HG03432 (cell line): Measurements from ENCODE around the gene ZNF222.

Experiments
- ATAC-seq: cut with Tn5 transposase; IDR thresholded peaks from one replicate; pipeline ENCODE4 v1.9.1; 2021; ENCODE audit warnings: mild to moderate bottlenecking, moderate library complexity; ENCODE audit not compliant: unreplicated experiment

Gene ZNF222

DNA sequence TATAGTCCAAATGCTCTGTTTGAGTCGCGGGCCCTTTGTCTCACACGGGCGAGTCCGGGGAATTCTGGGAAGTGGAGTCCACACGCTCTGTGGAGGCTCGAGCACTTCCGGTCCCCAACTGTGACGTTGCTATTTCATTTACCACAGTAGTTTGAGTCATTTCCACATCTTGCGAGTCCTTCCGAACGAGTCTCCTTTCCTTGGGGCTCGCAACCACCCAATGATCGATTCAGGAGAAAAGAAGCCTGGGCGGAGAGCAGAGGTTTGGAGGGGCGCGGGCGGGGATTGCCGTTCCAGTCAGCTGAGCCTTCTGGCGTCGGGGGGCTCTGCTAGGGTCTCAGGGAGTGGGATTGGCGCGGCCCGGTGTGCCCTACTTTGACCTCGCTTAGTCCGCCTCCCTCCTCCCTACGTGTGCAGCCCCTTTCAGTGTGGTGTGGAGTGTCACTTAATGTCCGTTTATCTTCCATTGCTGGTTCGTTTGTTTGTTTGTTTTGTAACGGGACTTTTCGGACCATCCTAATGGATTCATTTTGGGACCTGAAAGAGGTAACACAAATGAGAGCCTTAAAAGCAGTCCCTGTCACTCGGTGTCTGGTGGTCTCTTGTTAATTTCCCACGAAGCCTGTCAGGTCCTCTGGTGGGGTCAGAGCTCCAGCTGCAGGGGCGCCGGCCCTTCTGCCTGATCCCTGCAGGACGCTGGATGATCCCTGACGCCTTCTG, at the start of gene ZNF222:
ZNF222 (plus strand) TSS at position 163 of the 720 bp plus-strand sequence; CDS start at position 221, 58 bp downstream.
- peak; percentile 88 for ATAC-seq

- ATAC-seq, result no peak
These were observed 48.4 kb upstream of the ZNF222 start for GRCh38 chr19:43976732-43977131.

- peak; percentile 32 for ATAC-seq
These were observed 41.7 kb upstream of the ZNF222 start for GRCh38 chr19:43983544-43983911.

DNA sequence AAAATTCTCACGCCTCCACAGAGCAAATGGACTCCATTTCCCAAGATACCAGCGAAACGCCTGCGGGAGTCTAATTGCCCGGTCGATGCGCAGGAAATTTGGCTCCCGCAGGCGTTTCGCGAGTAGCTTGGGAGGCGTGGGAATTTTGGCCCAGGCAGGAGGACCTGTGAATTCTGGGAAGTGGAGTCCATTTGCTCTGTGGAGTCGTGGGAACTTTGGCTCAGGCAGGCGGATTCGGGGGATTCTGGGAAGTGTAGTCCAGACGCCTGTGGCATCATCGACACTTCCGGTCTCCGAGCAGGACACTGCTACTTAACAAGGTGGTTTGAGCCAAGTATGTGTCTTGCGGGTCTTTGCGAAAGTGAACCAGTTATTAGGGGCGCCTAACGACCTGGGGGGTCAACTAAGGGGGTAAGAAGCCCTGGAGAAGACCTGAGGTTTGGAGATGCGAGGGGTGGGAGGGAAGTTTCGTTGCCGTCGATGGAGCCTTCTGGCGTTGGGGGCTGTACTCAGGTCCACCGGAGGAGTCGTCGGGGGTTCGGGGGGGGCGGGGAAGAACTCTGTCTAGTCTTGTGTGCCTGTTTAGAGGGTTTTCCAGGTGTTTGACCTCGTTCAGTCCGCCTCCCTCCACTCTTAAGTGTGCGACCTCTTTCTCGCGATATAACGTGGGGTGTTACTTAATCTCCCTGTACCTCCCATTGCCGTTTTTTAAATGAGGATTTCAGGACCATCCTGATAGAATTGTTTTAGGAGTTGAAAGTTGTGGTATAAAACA, 41.1 kb upstream of the ZNF222 start, which contains the start of gene ZNF155:
ZNF155 (plus strand) TSS at position 277 of the 775 bp plus-strand sequence. CDS start 4,356 bp downstream, outside the sequence.
- ATAC-seq, result peak; percentile 80

DNA sequence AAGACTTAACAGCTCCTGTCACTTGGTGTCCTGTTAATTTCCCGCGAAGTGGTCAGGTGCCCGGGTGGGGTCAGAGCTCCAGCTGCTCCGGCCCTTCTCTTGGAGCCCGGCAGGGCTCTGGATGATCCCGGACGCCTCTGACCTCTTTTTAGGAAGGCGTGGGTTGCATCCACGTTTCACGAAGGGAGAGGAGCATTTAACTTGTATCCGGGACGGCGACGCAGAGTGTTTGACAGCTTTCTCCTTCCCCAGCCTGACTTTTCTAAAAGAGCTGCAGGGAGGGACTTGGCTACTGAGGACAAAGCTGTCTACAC, 40.5 kb upstream of the ZNF222 start:
- peak; percentile 26 for ATAC-seq

DNA sequence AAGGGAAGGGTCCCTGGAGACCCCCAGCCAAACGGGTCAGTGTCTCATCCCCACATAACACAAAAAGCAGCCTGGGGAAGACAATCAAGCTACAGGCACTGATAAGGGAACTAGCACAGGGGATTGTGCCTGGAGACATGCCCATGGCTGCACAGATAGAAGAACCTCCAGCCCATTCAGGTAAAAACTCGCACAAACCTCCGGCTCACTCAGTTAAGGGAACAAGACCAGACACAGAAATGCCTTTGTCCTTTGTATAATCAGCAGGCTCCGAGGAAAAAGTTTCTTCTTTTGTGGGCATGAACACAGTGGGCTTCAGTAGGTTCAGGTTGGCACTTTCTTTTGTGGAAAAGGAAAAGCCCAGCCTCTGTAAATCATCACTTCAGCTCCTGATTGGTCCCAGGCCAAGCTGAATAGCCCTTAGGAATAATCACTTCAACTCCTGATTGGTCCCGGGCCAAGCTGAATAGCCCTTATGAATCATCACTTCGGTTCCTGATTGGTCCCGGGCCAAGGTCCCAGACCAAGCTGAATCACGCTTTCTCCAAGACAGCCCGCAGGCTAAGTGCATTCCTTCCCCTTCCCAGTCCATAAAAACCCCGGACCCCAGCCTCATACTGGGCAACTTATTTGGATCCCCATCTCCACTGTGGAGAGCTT, 27.4 kb upstream of the ZNF222 start:
- no peak for ATAC-seq

DNA sequence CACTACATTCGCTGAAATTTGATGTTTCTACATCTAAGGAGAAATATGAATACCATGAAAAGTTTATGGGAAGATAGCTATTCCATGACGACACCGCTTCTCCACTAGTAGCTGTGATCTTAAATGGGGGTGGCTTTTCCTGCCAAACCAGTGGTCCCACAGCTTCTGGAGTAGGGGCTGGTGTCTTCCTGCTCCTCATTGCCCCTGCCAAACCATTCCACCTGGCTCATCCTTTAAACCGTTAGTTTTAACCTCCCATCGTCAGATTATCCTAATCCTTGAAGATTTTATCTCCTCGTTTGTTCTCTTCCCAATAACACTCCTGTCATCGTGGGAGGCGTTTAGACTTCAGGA, 23.0 kb upstream of the ZNF222 start:
- ATAC-seq, result no peak

DNA sequence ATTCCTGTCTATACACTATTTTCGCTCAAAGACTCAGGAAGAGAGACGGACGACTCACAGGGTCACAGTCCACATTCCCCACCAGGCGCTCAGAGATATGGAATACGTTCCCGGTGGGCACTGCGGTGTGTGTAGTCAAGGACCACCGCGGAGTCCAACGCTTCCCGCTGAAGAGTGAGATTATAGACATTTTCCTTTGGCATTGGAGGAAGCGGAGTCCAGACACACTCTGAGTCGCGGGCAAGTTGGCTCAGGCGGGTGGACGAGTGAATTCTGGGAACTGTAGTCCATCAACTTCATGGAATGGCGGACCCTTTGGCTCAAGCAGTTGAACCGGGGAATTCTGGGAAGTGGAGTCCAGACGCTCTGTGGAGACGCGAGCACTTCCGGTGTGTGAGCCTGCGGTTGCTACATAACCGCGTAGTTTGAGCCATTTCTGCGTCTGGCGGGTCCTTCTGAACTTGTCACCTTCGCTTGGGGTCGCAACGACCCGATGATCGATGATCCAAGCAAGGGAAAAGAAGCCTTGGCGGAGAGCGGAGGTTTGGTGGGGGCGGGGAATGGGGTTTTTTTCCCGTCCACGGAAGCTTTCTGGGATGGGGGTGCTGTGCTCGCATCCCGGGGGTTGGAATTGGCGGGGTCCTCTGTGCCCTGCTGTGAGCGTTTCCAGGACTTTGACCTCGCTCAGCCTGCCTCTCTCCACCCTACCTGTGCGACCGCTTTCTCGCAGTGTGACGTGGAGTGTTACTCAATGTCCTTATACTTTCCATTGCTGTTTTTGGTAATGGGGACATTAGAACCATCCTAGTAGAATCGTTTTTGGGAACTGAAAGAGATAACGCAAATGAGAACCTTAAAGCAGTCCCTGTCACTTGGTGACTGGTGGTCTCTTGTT, 22.4 kb upstream of the ZNF222 start, which contains the start of gene ZNF230:
ZNF230 (plus strand) TSS at position 392 of the 895 bp plus-strand sequence. CDS start 4,122 bp downstream, outside the sequence.
- peak; percentile 87 for ATAC-seq

- ATAC-seq, result peak; percentile 34
These were observed 21.6 kb upstream of the ZNF222 start for GRCh38 chr19:44003461-44004009.

DNA sequence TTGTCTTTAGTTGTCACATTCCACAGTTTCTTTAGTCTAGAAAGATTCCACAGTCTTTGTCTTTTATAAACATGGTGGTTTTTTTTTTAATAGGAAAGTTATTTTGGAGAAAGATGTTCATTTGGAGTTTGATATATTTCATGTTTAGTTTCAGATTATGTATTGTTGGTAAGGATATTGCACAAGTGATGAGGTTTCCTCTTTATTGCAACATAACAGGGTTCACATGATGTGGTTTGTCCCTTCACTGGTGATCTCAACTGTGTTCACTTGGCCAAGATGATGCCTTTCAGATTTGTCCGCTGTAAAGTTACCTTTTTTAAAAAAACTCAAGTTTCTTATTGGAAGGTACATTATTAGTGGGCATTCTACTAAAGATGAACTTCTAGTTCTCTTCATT, 19.2 kb upstream of the ZNF222 start:
- ATAC-seq, result no peak

GRCh38 chr19:44007473-44007872, 17.7 kb upstream of the ZNF222 start:
- no peak for ATAC-seq

GRCh38 chr19:44010468-44010867, 14.7 kb upstream of the ZNF222 start:
- no peak for ATAC-seq

DNA sequence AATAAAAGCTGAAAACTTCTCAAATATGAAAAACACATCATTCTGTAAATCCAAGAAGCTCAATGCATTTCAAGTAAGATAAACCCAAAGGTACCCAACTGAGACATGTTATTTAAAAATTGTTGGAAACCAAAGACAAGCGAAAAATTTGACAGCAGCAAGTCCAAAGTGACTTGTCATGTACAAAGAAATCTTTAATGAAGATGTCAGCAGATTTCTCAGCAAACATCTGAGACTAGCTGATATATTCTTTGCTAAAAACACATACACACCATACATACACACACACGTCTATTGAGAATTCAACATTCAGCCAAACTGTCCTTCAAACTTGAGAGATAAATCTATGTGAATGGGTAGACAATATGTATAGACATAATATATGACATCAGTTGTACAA, 5.7 kb upstream of the ZNF222 start:
- ATAC-seq, result no peak

GRCh38 chr19:44021221-44021620, 4.0 kb upstream of the ZNF222 start:
- ATAC-seq, result no peak

DNA sequence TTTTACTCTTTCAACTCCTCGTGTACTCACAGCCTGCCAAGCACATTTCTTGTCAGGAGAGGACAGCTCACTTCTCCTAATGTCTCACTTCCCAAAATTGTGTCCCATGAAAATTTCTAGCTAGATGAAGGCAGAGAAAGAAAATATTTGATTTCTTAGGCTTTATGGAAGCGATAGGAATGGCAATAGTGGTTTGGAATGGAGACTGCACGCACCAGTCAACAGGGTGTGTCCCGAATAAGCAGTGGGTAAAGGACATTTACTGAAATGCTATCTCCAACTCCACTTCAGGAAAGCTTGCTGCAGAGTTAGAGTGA, 321 bp upstream of the ZNF222 start:
- ATAC-seq, result no peak

DNA sequence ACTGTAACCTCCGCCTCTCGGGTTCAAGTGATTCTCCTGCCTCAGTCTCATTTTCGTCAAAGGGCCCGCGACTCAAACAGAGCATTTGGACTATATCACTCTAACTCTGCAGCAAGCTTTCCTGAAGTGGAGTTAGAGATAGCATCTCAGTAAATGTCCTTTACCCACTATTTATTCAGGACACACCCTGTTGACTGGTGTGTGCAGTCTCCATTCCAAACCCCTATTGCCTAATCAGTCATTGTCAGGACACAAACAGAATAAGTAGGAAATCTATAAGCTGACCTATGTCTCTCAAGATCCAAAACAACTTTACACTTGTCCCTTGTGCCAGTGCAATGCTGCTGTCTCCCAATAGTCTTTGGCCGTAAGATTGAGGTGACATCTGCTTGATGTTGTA, 1.4 kb downstream of the ZNF222 start:
- ATAC-seq, result no peak

DNA sequence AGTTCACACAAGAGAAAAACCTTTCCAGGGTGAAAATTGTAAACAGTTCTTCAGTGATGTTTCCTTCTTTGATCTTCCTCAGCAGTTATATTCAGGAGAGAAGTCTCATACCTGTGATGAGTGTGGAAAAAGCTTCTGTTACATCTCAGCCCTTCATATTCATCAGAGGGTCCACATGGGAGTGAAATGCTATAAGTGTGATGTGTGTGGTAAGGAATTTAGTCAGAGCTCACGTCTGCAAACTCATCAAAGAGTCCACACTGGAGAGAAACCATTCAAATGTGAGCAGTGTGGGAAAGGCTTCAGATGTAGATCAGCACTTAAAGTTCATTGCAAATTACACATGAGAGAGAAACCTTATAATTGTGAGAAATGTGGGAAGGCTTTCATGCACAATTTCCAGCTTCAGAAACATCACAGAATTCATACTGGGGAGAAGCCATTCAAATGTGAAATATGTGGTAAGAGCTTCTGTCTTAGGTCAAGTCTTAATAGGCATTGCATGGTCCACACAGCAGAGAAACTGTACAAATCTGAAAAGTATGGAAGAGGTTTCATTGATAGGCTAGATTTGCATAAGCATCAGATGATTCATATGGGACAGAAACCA, 6.9 kb downstream of the ZNF222 start:
- no peak for ATAC-seq

DNA sequence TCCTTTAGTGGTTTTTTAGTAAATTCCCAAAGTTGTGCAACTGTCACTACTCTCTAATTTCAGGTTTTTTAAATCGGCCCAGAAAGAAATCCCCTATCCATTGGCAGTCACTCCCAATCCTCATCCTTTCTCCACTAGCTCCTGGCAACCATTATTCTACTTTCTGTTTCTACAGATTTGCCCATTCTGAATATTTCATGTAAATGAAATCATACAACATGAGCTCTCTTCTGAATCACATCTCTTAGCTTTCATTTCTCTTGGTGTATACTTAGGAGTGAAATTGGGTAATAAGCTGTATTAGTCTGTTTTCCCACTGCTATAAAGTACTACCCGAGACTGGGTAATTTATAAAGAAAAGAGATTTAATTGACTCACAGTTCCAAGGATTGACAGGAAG, 17.0 kb downstream of the ZNF222 start:
- no peak for ATAC-seq

- ATAC-seq, result peak; percentile 25
These were observed 25.8 kb downstream of the ZNF222 start for GRCh38 chr19:44050740-44051649.
